IMR-90 (cell line): Measurements from ENCODE around the gene ZSCAN18. TPM values are rescaled to one million over a fixed set of nuclear protein-coding genes. Genes with fewer than 3 reads are reported as not detected.

Experiments
- ATAC-seq: fragments of 200-7000 bp; cut with Tn5 transposase; 2 replicates; pipeline ENCODE4 v1.9.1; 2020; ENCODE audit warnings: low read depth, mild to moderate bottlenecking, moderate library complexity
- BruUV-seq: library from RNA; stranded (reverse); fragments of 400-500 nt; replicated peaks from 2 replicates; lab custom pipeline; 2021; lab: Mats Ljungman, UMichigan
- CTCF ChIA-PET: fragments of 300-600 bp; formaldehyde crosslinking; extraction: SDS; loops from one replicate; lab custom pipeline; 2021; ENCODE audit warnings: antibody characterized with exemption; lab: Yijun Ruan, JAX
- POLR2A ChIA-PET: fragments of 300-600 bp; sonication (Branson Sonifier 250); formaldehyde crosslinking; loops from one replicate; lab custom pipeline; 2022; ENCODE audit warnings: antibody characterized with exemption; ENCODE audit not compliant: unreplicated experiment; lab: Charles Lee
- DNase-seq: peaks from one replicate; pipeline ENCODE4 v3.0.0; 2013
- H2AFZ ChIP-seq: replicated peaks from 2 replicates; pipeline ENCODE3; 2013; ENCODE audit warnings: low read length, mild to moderate bottlenecking; ENCODE audit not compliant: poor library complexity
- H2AK5ac ChIP-seq: 2 replicates; pipeline ENCODE4 v1.6.1; 2013; ENCODE audit warnings: low read depth, low read length, inconsistent platforms
- H2AK9ac ChIP-seq: replicated peaks from 2 replicates; pipeline ENCODE3; 2013; ENCODE audit warnings: mild to moderate bottlenecking, low read depth, low read length, moderate library complexity; ENCODE audit not compliant: poor library complexity
- H2BK120ac ChIP-seq: 2 replicates; pipeline ENCODE4 v1.6.1; 2013; ENCODE audit warnings: low read depth, low read length, inconsistent platforms
- H2BK15ac ChIP-seq: 3 replicates; pipeline ENCODE4 v1.6.1; 2013; ENCODE audit warnings: low read depth, low read length, inconsistent platforms
- H2BK20ac ChIP-seq: 2 replicates; pipeline ENCODE4 v1.6.1; 2013; ENCODE audit warnings: low read depth, mild to moderate bottlenecking, inconsistent platforms, low read length, moderate library complexity
- H2BK5ac ChIP-seq: 2 replicates; pipeline ENCODE4 v1.6.1; 2013; ENCODE audit warnings: mild to moderate bottlenecking, low read depth, low read length, inconsistent platforms; ENCODE audit not compliant: poor library complexity, severe bottlenecking
- H3K14ac ChIP-seq: replicated peaks from 2 replicates; pipeline ENCODE4 v1.6.1; 2013; ENCODE audit warnings: low read depth, low read length, inconsistent platforms
- H3K18ac ChIP-seq: 2 replicates; pipeline ENCODE4 v1.6.1; 2013; ENCODE audit warnings: low read depth, low read length, control low read depth
- H3K23ac ChIP-seq: 2 replicates; pipeline ENCODE4 v1.6.1; 2013; ENCODE audit warnings: low read depth, low read length, inconsistent platforms
- H3K27ac ChIP-seq: 2 replicates; pipeline ENCODE4 v1.5.1; 2013; ENCODE audit warnings: mild to moderate bottlenecking, control low read depth, low read length; ENCODE audit not compliant: insufficient read depth
- H3K27me3 ChIP-seq: 2 replicates; pipeline ENCODE4 v1.6.1; 2013; ENCODE audit warnings: low read length; ENCODE audit not compliant: control insufficient read depth, insufficient read depth
- H3K36me3 ChIP-seq: 2 replicates; pipeline ENCODE4 v1.6.1; 2013; ENCODE audit warnings: low read length, mixed read lengths; ENCODE audit not compliant: control insufficient read depth, insufficient read depth
- H3K4ac ChIP-seq: 2 replicates; pipeline ENCODE4 v1.6.1; 2013; ENCODE audit warnings: low read depth, low read length, inconsistent platforms
- H3K4me1 ChIP-seq: 2 replicates; pipeline ENCODE4 v1.6.1; 2013; ENCODE audit warnings: low read length, mixed read lengths; ENCODE audit not compliant: control insufficient read depth, insufficient read depth
- H3K4me2 ChIP-seq: 2 replicates; pipeline ENCODE4 v1.6.1; 2013; ENCODE audit warnings: low read depth, mild to moderate bottlenecking, control low read depth, low read length, moderate library complexity
- H3K4me3 ChIP-seq: 2 replicates; pipeline ENCODE4 v1.5.1; 2013; ENCODE audit warnings: low read depth, mild to moderate bottlenecking, control low read depth, low read length, moderate library complexity; ENCODE audit not compliant: insufficient read depth
- H3K56ac ChIP-seq: 2 replicates; pipeline ENCODE4 v1.6.1; 2013; ENCODE audit warnings: low read length, inconsistent platforms; ENCODE audit not compliant: insufficient read depth; ENCODE audit errors: extremely low read depth
- H3K79me1 ChIP-seq, 2 experiments: 2 replicates each; pipeline ENCODE4 v1.6.1; 2013; ENCODE audit warnings: low read length in 2 of 2, inconsistent platforms in 1 of 2, low read depth in 1 of 2
- H3K9ac ChIP-seq: 2 replicates; pipeline ENCODE4 v1.6.1; 2013; ENCODE audit warnings: low read depth, low read length, control low read depth
- H3K9me1 ChIP-seq: 2 replicates; pipeline ENCODE4 v1.6.1; 2013; ENCODE audit warnings: low read length, inconsistent platforms; ENCODE audit not compliant: insufficient read depth
- H3K9me3 ChIP-seq: 2 replicates; pipeline ENCODE4 v1.6.1; 2013; ENCODE audit warnings: low read length; ENCODE audit not compliant: control insufficient read depth, insufficient read depth
- H4K20me1 ChIP-seq: 2 replicates; pipeline ENCODE4 v1.6.1; 2013; ENCODE audit warnings: low read length, inconsistent platforms; ENCODE audit not compliant: insufficient read depth
- H4K5ac ChIP-seq: 2 replicates; pipeline ENCODE4 v1.6.1; 2013; ENCODE audit warnings: mild to moderate bottlenecking, low read depth, low read length, control low read depth
- H4K8ac ChIP-seq, 2 experiments: 2 replicates each; pipeline ENCODE4 v1.6.1; 2013; ENCODE audit warnings: low read depth in 2 of 2, low read length in 2 of 2, control low read depth in 1 of 2, inconsistent platforms in 1 of 2
- H4K91ac ChIP-seq: 2 replicates; pipeline ENCODE4 v1.6.1; 2013; ENCODE audit warnings: low read depth, low read length, inconsistent platforms; ENCODE audit not compliant: insufficient read depth
- BHLHE40 ChIP-seq: fragments of 150-350 bp; IDR thresholded peaks from 2 replicates; pipeline ENCODE4 v1.6.1; 2016; ENCODE audit warnings: mild to moderate bottlenecking, low read depth, low read length
- CEBPB ChIP-seq: IDR thresholded peaks from 2 replicates; pipeline ENCODE4 v1.6.1; 2012; ENCODE audit warnings: low read depth, low read length, improper control_type of control experiment
- CHD1 ChIP-seq: IDR thresholded peaks from 2 replicates; pipeline ENCODE4 v1.6.1; 2012; ENCODE audit warnings: low read depth, low read length, improper control_type of control experiment
- CTCF ChIP-seq: conservative IDR thresholded peaks from 2 replicates; pipeline ENCODE4 v1.5.1; 2012; ENCODE audit warnings: mild to moderate bottlenecking, low read depth, low read length, improper control_type of control experiment
- ELK1 ChIP-seq: fragments of 150-350 bp; IDR thresholded peaks from 2 replicates; pipeline ENCODE4 v1.6.1; 2016; ENCODE audit warnings: low read depth, mild to moderate bottlenecking, low read length, moderate library complexity, borderline replicate concordance
- FOS ChIP-seq: fragments of 150-350 bp; IDR thresholded peaks from 2 replicates; pipeline ENCODE4 v1.6.1; 2016; ENCODE audit warnings: low read depth, low read length
- MAFK ChIP-seq: IDR thresholded peaks from 2 replicates; pipeline ENCODE4 v1.6.1; 2012; ENCODE audit warnings: low read depth, low read length, improper control_type of control experiment
- MAZ ChIP-seq: IDR thresholded peaks from 2 replicates; pipeline ENCODE4 v1.6.1; 2012; ENCODE audit warnings: low read depth, mild to moderate bottlenecking, low read length, improper control_type of control experiment, moderate library complexity, borderline replicate concordance
- MXI1 ChIP-seq: IDR thresholded peaks from 2 replicates; pipeline ENCODE4 v1.6.1; 2012; ENCODE audit warnings: low read depth, mild to moderate bottlenecking, low read length, moderate library complexity, borderline replicate concordance
- NFE2L2 ChIP-seq: fragments of 150-350 bp; IDR thresholded peaks from 2 replicates; pipeline ENCODE4 v1.6.1; 2016; ENCODE audit warnings: low read depth, mild to moderate bottlenecking, low read length
- POLR2A ChIP-seq: IDR thresholded peaks from 2 replicates; pipeline ENCODE4 v1.6.1; 2012; ENCODE audit warnings: mild to moderate bottlenecking, low read depth, low read length
- RAD21 ChIP-seq: IDR thresholded peaks from 2 replicates; pipeline ENCODE4 v1.6.1; 2012; ENCODE audit warnings: low read length, improper control_type of control experiment
- RCOR1 ChIP-seq: IDR thresholded peaks from 2 replicates; pipeline ENCODE4 v1.6.1; 2012; ENCODE audit warnings: mild to moderate bottlenecking, low read length, improper control_type of control experiment; ENCODE audit not compliant: insufficient replicate concordance
- RFX5 ChIP-seq: IDR thresholded peaks from 2 replicates; pipeline ENCODE4 v1.8.0; 2012; ENCODE audit warnings: low read depth, mild to moderate bottlenecking, low read length, moderate library complexity
- SMC3 ChIP-seq: fragments of 150-350 bp; IDR thresholded peaks from 2 replicates; pipeline ENCODE4 v1.6.1; 2016; ENCODE audit warnings: low read depth, mild to moderate bottlenecking, antibody characterized with exemption, low read length, moderate library complexity
- USF2 ChIP-seq: fragments of 150-350 bp; IDR thresholded peaks from 2 replicates; pipeline ENCODE4 v1.6.1; 2017; ENCODE audit warnings: mild to moderate bottlenecking, antibody characterized with exemption, low read length, low read depth
- WGBS, 2 experiments: methylation state at CpG; one replicate each; pipeline versions ENCODE4 v1.1.5 to v1.1.7; 2013; ENCODE audit warnings: missing lambda C conversion rate in 2 of 2; ENCODE audit not compliant: insufficient read length in 1 of 2; ENCODE audit errors: extremely low coverage in 2 of 2; 5-methylcytosine and 5-hydroxymethylcytosine counted together
- dilution Hi-C: fragments of 300-500 bp; cut with HindIII; formaldehyde crosslinking; loops from one replicate; pipeline ENCODE4 v1.14.3; 2018; ENCODE audit warnings: low sequenced_read_pairs; ENCODE audit not compliant: unreplicated experiment
- in situ Hi-C: fragments of 300-500 bp; cut with MboI; formaldehyde crosslinking; loops from 3 replicates; pipeline ENCODE4 v1.14.3; 2019; ENCODE audit warnings: low sequenced_read_pairs, inconsistent platforms, mixed read lengths
- intact Hi-C: fragments of 100-400 bp; cut with micrococcal nuclease; formaldehyde crosslinking; loops from 2 replicates; pipeline ENCODE4 v1.10.0; 2022
- polyA plus RNA-seq, 3 experiments: library from polyadenylated mRNA; depleted of rRNA; stranded (reverse); fragments of >200 nt; gene quantifications; 2 replicates each; pipeline ENCODE4 v1.2.3, GENCODE V29; 2012; ENCODE audit warnings: low replicate concordance in 1 of 3
- total RNA-seq: library from RNA; depleted of rRNA; stranded (reverse); fragments of >200 nt; gene quantifications from 2 replicates; pipeline ENCODE4 v1.2.3, GENCODE V29; 2012

ZSCAN18 gene
- total and polyA plus RNA-seq, 2 of the 4 experiments (the other 2 are of a cell fraction), result 3.0 to 8.2 TPM

- no peak overlapping the region; the same call in 1 of the 2 replicates for H3K27ac ChIP-seq
- TF ChIP-seq CEBPB, result no peak
- no peak for TF ChIP-seq RCOR1
- TF ChIP-seq POLR2A, result no peak
- TF ChIP-seq BHLHE40, result no peak
- TF ChIP-seq RFX5, result no peak
- TF ChIP-seq MXI1, result no peak
- no peak for TF ChIP-seq CHD1
- no peak for TF ChIP-seq NFE2L2
- TF ChIP-seq USF2, result no peak
- TF ChIP-seq MAFK, result no peak
- no peak for TF ChIP-seq SMC3
- no peak for TF ChIP-seq CTCF
- TF ChIP-seq RAD21, result no peak
- TF ChIP-seq FOS, result no peak
- TF ChIP-seq MAZ, result no peak
- TF ChIP-seq ELK1, result no peak
- H3K56ac ChIP-seq, result no peak overlapping the region
- H4K5ac ChIP-seq, result no peak overlapping the region
- no peak overlapping the region for H3K14ac ChIP-seq
- no peak overlapping the region for H2BK15ac ChIP-seq
- H4K20me1 ChIP-seq, result no peaks in the 10 kb centered on the region
- peaks cover 48% of the 10 kb centered on the region for H3K9me3 ChIP-seq
- H3K27me3 ChIP-seq, result no peaks in the 10 kb centered on the region
- no peak overlapping the region for H3K18ac ChIP-seq
- no CpG with 5 or more reads among the region's 8 CpGs for WGBS, 2 experiments
- in situ Hi-C loops (no loop called here), dilution Hi-C loops (no loop called here), intact Hi-C loops (no loop called here)
- H3K79me1 ChIP-seq, result no peaks in the 10 kb centered on the region
- H3K23ac ChIP-seq, result no peak overlapping the region
- ATAC-seq (no peak), DNase-seq (no peak)
- no peaks in the 10 kb centered on the region for H3K9me1 ChIP-seq
- H3K9ac ChIP-seq, result no peak overlapping the region
- BruUV-seq, result no TSS peak
- no peak overlapping the region for H4K8ac ChIP-seq
- no peak overlapping the region for H2AK5ac ChIP-seq
- no peak overlapping the region for H2AFZ ChIP-seq
- H2BK5ac ChIP-seq, result no peak overlapping the region
- peak overlapping the region; percentile 94 for H3K4me3 ChIP-seq
- no peaks in the 10 kb centered on the region for H3K4me1 ChIP-seq
- no peak overlapping the region for H3K4ac ChIP-seq
- no peak overlapping the region for H2BK20ac ChIP-seq
- ChIA-PET CTCF (no interaction called here), POLR2A (no interaction called here)
- no peak overlapping the region for H2BK120ac ChIP-seq
- H4K91ac ChIP-seq, result no peak overlapping the region
- peaks cover 2% of the 10 kb centered on the region; the same call in 1 of the 2 replicates for H3K36me3 ChIP-seq
- H3K4me2 ChIP-seq, result peak overlapping the region; percentile 93
- no peak overlapping the region for H2AK9ac ChIP-seq
These were observed 682 bp downstream of the ZSCAN18 start for GRCh38 chr19:58097349-58097748.
